GM21786 (cell line): ENCODE measurements around the gene PSME2.

ENCODE experiments used
- ATAC-seq: cut with Tn5 transposase; IDR thresholded peaks from one replicate; pipeline ENCODE4 v1.9.1; 2021; ENCODE audit not compliant: unreplicated experiment

The PSME2 gene

DNA sequence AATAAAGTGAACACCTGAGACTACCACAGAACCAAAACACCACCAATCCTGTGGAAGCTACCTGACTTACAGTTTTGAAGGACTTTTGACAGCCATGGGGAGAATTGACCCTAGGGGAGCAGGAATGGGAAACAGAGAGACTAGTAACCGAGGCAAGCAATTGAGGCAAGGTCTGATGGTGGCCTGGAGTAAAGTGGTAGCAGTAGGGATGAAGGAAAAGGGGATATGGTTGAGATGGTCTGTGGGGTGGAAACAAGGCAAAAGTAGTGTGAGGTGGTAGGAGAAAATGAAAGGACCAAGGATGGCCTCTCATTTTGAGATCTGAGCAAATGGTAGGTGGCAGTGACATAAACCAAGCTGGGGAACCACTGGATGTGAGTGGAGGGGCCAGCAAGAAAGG lies 10.4 kb upstream of the PSME2 start:
- no peak for ATAC-seq

DNA sequence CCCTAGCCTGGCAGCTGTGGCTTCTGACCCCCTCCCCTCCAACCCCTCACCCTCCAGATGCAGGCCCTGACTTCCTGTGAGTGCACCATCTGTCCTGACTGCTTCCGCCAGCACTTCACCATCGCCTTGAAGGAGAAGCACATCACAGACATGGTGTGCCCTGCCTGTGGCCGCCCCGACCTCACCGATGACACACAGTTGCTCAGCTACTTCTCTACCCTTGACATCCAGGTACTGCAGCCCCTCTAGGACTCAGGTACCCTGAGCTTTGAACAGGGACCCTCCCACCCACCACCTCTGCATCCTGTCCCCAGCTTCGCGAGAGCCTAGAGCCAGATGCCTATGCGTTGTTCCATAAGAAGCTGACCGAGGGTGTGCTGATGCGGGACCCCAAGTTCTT lies 8.7 kb upstream of the PSME2 start:
- ATAC-seq: no peak

DNA sequence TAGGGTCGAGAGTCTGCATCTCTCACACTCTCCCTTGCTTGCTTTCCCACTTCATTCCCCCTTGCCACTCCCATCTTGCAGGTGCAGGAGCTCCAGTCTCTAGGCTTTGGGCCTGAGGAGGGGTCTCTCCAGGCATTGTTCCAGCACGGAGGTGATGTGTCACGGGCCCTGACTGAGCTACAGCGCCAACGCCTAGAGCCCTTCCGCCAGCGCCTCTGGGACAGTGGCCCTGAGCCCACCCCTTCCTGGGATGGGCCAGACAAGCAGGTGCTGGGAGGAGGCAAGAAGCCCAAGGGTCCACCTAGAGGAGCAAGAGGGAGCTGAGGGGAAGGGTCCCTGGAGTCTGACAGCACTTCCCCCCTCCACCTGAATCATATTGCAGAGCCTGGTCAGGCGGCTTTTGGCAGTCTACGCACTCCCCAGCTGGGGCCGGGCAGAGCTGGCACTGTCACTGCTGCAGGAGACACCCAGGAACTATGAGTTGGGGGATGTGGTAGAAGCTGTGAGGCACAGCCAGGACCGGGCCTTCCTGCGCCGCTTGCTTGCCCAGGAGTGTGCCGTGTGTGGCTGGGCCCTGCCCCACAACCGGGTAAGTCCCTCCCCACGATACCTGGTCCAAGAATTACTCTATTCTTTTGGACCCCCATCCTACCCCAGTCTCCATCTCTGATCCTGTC lies 5.1 kb upstream of the PSME2 start:
- no peak for ATAC-seq

DNA sequence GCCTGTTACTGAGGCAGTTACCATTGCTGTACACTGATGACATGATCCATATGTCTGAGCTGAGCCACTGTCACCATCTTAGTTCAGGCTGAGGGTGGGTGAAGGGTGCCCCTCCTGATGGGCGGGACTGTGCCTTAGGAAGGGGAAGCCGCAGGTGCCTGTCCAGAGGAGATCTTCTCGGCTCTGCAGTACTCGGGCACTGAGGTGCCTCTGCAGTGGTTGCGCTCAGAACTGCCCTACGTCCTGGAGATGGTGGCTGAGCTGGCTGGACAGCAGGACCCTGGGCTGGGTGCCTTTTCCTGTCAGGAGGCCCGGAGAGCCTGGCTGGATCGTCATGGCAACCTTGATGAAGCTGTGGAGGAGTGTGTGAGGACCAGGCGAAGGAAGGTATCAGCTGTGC lies 4.6 kb upstream of the PSME2 start:
- no peak for ATAC-seq

DNA sequence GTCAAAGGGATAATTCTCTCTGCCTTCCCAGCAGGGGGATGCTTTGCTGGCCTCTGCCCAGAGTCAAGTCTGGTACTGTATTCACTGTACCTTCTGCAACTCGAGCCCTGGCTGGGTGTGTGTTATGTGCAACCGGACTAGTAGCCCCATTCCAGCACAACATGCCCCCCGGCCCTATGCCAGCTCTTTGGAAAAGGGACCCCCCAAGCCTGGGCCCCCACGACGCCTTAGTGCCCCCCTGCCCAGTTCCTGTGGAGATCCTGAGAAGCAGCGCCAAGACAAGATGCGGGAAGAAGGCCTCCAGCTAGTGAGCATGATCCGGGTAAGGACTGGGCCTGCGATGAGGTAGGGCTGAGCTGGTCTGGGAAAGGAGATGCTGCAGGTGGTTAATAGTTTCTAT lies 4.2 kb upstream of the PSME2 start:
- ATAC-seq: no peak

DNA sequence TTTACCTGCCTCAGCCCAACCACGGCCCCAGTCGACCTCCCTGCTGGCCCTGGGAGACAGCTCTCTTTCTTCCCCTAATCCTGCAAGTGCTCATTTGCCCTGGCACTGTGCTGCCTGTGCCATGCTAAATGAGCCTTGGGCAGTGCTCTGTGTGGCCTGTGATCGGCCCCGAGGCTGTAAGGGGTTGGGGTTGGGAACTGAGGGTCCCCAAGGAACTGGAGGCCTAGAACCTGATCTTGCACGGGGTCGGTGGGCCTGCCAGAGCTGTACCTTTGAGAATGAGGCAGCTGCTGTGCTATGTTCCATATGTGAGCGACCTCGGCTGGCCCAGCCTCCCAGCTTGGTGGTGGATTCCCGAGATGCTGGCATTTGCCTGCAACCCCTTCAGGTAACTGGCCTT lies 3.7 kb upstream of the PSME2 start:
- no peak for ATAC-seq

DNA sequence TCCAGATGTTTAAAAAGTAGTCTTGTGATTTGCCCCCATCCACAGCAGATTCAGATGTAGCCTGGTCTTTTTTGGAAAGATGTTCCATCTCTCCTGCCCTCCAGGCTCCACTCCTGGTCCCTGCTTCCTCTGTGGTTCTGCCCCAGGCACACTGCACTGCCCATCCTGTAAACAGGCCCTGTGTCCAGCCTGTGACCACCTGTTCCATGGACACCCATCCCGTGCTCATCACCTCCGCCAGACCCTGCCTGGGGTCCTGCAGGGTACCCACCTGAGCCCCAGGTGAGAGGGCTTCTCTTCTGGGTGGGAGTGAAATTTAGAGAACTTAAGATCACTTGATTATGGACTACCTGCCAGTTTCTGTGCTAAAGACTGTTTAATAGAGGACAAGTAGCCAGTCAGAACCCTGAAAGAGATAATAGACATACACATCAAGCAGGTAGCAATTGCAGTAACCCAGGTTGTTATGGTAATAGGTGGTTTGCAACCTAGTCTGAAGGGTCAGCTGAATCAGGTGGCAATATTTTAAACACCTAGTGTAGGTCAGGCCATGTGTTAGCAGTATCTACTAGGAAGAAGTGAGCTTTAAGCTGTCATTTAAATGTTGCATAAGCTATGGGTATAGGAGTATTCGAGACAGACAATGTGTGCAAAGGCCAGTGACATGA lies 3.0 kb upstream of the PSME2 start:
- no peak for ATAC-seq

DNA sequence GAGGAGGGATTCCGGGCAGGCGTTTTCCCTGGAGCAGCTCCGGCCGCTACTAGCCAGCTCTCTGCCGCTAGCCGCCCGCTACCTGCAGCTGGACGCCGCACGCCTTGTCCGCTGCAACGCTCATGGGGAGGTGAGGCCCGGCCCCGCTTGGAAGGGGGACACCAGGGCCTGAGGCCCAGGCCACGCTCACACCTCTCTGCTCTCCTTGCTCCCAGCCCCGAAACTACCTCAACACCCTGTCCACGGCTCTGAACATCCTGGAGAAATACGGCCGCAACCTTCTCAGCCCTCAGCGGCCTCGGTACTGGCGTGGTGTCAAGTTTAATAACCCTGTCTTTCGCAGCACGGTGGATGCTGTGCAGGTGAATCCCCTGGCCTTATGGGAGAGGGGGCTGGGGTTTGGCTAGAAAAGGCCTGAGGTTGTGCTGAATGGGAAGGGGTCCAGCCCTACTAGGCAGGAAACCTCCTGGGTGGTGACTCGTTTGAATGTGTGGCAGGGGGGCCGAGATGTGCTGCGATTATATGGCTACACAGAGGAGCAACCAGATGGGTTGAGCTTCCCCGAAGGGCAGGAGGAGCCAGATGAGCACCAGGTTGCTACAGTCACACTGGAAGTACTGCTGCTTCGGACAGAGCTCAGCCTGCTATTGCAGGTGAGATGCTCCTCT lies 1.5 kb upstream of the PSME2 start:
- ATAC-seq: no peak

DNA sequence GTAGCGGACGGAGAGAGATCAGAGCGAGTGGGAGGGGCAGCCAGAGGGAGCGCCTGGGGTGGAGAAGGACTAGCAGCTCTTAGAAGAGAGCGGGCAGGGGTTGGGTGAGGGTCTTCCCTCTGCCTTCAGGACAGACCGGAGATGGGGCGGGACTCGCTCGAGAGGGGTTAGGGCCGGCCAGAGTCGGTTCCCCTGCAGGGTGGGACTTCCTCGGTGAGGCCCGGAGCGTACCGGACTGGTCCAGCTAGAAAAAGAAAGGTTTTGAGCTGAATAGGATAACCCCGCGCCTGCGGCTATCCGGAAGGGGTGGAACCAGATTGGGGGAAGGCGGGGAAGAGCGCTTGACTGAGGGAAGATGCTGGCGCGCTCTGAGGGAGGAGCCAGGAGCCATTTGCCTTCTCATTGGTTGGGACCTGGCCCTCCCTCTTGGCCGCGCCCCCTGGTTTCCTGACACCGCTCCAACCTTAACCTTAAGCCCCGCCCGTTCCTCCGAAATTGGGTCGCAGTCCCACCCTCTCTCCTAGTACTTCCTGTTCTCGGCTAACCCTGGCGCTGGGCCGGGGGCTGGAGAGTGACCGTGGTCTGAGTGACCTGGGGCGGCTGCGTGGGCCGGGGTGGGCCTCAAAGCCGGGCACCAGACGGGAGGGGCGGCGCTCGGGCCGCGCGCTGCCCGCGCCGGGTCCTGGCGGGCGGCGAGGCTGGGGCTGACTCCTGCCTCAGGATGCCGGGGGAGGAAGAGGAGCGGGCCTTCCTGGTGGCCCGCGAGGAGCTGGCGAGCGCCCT lies 759 bp upstream of the PSME2 start, which contains the start of gene RNF31:
Gene RNF31 (plus strand): TSS at position 521 of the 783 bp plus-strand sequence. CDS start 201 bp downstream, at position 722.
- ATAC-seq: peak; percentile 78

DNA sequence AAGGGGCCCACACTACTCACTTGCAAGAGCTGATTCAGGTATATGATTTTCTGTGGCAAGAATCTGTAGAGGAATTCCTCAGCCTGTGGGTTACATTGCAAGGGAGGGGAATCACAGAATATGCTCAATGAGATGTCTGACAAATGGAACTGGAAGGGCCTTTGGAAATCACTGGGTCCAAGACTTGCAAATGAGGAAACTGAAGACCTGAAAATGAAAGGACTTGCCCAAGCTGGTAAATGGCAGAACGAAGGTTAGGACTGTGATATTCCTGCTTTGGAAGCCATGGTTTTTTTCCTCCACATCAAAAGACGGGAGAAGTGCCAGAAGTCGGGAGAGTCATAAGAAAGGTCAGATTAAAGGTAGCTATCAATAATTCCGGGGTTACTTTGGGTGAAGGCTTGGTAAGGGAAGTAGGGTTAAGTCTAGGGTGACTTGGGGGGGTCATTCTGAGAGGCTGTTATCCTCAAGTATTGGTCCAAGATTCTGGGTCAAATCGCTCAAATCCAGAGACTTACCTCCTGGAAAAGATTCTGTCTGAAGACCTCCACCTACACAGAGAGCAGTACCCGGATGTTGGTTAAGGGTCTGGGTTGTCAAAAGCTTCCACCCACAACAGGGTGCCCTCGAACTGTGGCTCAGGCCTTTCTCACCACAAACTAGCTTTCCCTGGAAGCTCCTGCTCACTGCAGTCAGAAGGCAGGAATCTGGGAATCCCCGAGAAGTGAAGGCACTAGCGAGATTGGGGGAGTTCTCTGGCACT lies 539 bp downstream of the PSME2 start:
- no peak for ATAC-seq

DNA sequence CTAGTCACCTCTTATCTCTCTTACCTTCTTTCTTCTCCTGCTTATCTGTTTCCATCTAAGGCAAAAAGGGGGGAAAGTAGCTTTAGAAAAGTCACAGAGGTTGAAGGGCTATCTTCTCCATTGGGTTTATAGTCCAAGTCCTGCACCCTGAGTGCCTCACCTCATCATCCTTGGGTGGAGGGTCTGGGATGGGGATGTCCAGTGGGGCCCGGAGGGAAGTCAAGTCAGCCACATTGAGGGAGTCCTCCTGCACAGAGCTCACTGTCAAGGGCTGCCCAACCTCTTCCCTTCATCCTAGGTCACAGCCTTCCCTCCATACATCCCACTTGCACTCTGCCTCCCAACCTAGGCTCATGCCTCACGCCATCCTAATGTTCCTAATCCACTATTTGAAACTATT lies 1.2 kb downstream of the PSME2 start:
- ATAC-seq: no peak

DNA sequence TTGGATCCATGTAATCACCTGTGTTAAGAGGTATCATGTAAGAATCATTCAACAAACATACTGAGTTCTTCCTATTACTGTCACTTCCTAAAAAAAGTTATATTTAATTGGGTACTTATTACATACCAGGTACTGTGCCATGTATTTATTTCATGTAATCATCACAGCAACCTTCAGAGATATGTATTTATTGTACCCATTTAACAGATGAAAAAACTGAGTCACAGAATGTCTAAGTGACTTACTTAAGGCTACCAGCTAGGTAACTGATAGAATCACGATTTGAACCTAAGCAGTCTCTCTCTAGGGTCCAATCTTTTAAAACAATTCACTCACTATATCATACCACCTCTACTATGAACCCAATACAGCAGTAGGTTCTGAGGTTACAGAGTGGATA lies 2.0 kb downstream of the PSME2 start:
- no peak for ATAC-seq

DNA sequence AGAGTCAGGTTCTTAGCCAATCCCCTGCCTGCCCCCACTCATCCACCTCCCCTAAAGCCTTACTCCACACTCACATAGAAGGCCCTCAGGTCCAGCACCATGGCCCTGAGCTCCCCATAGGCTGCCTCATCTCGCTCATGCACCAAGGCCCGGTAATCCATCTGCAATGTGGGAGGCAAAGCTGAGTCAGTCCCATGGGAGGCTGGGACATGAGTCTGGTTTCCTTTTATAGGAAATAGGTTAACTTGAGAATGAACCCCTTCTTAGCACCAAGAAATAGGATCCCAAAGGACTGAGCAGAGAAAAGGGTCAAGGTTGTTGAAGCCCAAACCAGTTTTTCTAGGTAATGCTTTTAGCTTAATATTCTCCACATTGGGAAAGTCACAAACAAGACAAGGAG lies 2.9 kb downstream of the PSME2 start:
- ATAC-seq: no peak

DNA sequence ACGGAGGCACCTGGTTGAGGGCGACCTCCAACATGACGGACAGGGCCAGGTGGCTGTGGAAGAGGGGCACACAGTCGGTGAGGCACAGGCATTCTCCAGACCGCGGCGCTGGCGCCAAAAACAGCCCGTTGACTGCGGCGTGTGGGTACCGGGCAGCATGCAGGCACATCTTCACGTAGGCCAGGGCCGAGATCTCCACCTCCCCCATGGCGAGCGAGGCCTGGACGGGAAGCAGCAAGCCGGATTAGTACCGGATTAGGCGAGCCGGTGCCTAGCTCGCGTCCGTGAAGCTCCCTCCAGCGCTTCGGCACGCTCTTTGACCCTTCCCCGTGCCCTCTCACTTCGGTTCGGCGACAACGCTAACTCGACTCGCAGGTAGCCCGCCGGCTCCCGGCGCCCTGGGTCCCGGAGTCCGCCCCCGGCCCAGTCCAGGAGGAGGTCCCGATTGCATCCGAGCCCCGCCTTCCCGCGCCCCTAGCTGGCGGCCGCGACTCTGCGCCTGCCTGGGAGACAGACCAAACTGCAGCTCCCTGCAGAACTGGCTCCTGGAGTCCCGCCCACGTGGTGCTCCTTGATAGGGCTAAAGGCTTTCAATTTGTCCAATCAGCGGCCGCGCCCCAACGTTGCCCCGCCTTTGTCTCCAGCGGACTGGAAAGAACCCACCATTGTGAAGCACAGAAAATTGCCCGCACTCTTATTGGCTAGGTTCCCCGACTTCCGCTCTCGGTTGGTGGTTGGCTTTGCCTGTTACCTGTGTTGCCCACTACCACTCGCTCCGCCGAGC lies 5.1 kb downstream of the PSME2 start, which contains the start of gene EMC9:
Gene EMC9 (minus strand): TSS at position 495 of the 784 bp plus-strand sequence. CDS start 287 bp downstream, at position 208.
- ATAC-seq: peak; percentile 89

DNA sequence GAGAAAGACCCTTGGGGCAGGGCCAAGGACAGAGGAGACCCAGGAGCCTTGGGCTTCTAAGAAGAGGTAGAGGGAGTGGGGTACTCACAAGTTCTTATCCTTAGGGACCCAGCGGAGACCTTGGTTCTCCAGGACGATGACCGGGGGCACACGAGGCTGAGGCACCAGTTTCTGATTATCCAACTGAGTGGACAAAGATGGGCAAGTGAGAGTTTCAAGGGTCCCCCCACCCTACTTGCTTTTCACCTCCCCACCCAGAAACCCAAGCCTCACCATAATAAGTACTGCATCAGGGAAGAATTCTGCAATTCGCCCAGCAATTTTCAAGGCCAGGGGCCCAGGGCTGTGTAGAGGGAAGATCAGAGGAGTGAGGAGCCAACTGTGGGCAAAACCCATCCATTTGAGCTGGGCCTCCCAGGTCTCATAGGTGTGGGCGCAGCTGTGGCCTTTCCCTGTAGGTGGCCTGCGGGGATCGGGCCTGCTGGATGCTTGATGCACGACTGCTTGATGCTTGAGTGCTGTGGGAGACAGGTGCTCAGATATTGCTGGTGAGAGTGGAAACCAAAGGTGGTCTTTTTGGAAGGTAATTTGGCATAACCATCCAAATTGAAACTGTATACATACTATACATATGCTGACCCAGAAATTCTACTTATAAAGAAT lies 7.0 kb downstream of the PSME2 start:
- no peak for ATAC-seq

DNA sequence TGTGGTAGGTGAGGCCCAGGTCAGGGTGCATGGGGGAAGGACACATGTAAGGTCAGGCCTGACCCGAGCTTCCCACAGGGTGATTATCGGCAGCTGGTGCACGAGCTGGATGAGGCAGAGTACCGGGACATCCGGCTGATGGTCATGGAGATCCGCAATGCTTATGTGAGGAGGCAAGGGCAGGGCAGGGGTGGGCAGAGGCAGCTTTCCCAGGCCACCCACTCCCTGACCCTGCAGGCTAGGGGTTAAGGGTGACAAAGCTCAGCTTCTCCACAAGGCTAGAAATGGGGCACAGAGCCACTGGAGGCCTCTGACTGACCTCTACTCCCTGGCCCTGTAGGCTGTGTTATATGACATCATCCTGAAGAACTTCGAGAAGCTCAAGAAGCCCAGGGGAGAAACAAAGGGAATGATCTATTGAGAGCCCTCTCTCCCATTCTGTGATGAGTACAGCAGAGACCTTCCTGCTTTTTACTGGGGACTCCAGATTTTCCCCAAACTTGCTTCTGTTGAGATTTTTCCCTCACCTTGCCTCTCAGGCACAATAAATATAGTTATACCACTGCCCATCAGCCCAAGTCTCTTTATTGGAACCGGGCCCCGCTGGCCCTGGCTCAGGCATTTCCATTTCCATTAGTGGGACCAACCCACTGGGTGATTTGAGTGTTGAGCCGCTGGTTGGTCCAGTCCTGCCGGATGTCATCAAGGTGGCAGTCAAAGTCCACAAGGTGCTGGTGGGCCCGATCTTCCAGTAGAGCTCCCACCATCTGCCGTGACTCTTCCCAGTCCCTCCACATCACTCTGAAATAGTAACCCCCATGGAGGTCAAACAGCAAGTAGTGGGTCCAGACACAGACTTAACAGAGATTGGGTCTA lies 7.8 kb downstream of the PSME2 start:
- ATAC-seq: no peak

DNA sequence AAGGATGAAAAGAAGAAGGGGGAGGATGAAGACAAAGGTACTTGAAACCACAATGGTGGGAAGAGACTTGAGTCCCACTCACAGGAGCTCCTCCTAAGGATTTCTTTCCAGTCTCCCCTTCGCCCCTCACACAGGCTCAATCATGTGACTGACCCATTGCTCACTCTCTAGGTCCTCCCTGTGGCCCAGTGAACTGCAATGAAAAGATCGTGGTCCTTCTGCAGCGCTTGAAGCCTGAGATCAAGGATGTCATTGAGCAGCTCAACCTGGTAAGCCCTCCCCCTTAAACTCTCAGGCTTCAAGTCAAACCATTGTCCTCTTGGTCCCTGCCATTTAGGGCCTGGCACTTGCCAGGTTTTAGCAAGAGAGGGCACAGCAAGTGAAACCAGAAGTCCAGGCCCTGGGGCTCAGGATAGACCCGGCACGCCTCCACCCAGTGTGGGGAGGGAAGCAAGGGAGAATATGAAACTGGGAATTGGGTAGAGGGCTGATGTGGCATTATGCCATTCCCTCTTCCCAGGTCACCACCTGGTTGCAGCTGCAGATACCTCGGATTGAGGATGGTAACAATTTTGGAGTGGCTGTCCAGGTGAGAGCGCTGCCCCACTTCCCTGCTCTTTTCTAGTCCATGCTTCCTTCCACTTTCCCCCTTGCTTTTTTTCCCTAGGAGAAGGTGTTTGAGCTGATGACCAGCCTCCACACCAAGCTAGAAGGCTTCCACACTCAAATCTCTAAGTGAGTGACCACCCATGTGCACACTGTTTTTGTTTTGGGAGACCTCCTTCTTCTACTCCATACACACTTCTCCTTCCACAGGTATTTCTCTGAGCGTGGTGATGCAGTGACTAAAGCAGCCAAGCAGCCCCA lies 8.6 kb downstream of the PSME2 start:
- no peak for ATAC-seq
